Skeletal muscle cell (primary cell): Measurements from ENCODE around the gene CETN2.

Experiments
- DNase-seq: peaks from one replicate; pipeline ENCODE4 v3.0.0-alpha.2; 2010; ENCODE audit warnings: low read depth
- H3K4me3 ChIP-seq: 2 replicates; pipeline ENCODE4 v1.5.1; 2011; ENCODE audit warnings: low read depth, mild to moderate bottlenecking, control low read depth, low read length, moderate library complexity

The CETN2 gene

DNA sequence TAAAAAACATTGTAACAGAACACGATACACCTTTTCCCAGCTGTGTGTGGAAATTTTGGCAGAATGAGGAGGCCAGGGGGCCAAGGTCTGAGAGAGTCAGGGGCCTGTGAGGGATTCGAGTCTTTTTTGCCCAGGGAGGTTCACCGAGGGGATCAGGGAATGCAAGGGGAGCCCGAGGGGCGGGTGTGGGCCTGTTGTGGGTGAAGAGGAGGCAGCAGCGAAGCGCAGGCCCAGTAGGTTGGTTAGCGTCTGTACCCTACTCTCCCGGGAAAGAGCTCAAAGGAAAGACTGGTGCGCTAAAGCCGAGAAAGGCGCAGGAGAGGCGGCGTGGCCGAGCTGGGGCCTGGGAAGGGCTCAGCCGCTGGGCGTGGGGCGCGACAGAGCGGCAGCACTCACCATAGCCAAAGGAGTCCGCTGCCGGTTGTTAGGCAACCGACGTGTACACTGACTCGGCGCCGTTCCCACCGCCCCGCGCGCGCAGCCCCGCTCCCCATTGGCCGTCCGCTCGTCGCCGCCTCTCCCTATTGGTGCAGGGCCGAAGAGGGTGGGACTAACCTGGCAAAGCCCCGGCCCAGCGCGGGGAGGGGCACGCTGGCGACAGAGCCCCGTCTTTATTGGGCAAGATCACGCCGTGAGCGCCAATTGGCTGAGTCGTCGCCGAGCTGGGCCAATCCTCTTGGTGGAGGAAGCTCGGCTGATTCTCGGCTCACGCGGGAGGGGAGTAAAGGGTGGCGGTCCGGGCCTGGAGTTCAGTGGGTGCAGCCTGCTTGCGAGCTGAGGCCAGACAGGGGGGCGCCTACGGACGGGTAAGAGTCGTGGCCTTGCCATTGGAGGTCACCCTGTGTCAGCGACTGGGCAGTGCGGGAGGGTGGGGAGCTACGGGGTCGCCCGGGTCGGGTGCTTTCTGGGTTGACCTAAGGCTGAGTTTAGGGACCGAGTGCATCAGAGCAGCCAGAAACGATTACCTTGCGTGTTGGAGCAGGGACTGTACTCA is at the start of gene CETN2, which contains the start of gene NSDHL:
Gene CETN2, minus strand, starts transcription at position 446 of the 994 bp plus-strand sequence. Its CDS starts 47 bp downstream, at position 399.
Gene NSDHL, plus strand, starts transcription at position 752 of the 994 bp plus-strand sequence. CDS start 15,262 bp downstream, outside the sequence.
- DNase-seq: peak; percentile 87
- peak within 1 kb of the TSS; percentile 73 for H3K4me3 ChIP-seq

DNA sequence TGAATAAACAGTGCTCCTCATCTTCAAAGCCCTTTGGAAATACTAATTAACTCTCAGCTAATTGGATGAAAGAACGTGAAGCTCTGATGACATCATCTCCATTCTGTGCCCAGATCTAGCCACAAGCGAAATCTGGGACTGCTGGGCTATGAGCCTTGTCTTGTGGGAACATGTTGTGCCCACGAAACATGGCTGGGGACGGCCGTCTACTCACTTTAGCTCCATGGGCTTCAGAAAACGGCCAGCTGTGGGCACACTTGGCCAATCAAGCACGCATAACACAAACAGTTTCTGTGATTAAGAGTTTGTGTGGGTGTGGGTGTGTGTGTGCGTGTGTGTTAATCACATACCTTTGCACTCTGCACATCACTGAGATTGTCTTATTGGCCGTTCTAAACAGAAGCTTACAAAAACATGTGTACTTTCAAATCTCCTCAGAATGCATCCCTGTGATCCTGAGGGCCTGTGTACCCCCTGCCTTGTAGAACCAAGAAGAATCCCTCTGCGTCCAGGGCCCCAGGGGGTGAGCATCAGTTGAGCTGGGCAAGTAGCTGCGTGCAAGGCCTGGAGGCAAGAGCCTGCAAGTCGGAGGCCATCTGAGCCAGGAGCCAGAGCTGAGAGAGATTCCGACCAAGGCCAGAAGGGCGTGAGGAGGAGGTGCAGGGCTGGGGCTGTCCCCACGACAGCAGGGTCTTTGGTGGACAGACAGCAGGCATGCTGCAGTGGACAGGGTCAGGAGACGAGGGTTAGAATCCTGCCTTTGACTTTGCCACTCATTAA is 48.6 kb upstream of the CETN2 start:
- no peak for DNase-seq
- H3K4me3 ChIP-seq: no peak overlapping the region

- DNase-seq: no peak
- no peak overlapping the region for H3K4me3 ChIP-seq
Observed at GRCh38 chrX:152876931-152877840, 46.6 kb upstream of the CETN2 start.

DNA sequence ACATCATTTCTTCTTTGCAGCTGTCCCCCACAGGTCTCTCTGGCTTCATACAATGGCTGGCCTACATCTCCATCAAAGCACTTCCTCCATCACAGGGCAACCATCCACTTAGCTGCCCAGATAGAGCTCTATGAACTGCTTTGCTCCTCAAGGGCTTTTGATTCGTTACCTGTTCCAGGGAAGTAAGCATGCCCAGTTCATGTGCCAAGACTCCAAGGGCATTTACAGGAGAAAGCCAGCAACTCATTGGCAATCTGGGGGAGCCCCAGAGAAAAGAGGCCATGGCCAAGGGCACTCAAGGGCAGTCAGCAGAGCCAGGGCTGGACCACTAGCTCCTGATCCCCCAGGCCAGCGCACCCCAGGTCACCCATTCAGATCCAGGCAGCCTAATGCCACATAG is 42.8 kb upstream of the CETN2 start:
- DNase-seq: no peak
- H3K4me3 ChIP-seq: no peak overlapping the region

- H3K4me3 ChIP-seq: no peak overlapping the region
- no peak for DNase-seq
Observed at GRCh38 chrX:152872522-152872921, 42.0 kb upstream of the CETN2 start.

DNA sequence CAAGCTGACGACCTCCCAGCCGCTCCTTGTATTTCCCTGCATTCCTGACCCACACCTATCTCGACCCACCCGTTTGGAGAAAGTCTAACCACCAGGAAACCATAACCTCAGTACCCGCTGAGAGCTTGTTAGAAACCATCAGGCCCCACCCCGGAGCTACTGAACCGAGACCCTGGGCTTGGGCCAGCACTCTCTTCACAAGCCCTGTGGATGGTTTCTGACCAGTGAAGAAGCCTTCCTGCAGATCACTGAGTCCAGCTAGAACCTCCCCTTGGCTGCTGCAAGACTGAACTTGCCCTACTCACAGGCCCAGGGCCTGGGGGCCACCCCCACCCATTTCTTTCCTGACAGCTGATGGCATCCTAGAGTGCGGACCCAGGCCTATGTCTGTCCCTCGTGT is 40.7 kb upstream of the CETN2 start:
- H3K4me3 ChIP-seq: no peak overlapping the region
- no peak for DNase-seq

DNA sequence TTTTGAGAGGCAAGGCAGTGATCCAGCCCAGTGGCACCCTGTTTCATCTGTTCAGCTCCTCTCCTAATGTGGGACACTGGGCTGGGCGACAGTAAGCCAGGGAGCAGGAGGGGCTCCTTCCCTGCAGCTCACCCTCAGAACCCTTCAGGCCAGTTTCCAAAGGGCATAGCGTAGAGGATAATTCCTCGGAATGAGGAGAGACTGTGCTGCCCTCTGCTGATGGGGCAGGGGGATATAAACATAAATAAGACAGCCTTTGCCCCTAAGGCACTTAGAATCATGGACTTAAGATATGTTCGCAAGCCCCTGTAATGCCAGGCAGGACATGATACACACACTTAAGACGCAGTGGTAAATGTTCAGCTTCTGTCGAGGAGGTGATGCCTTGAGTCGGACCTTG is 39.4 kb upstream of the CETN2 start:
- H3K4me3 ChIP-seq: no peak overlapping the region
- no peak for DNase-seq

GRCh38 chrX:152866386-152866785 is 35.8 kb upstream of the CETN2 start:
- H3K4me3 ChIP-seq: no peak overlapping the region
- DNase-seq: no peak

DNA sequence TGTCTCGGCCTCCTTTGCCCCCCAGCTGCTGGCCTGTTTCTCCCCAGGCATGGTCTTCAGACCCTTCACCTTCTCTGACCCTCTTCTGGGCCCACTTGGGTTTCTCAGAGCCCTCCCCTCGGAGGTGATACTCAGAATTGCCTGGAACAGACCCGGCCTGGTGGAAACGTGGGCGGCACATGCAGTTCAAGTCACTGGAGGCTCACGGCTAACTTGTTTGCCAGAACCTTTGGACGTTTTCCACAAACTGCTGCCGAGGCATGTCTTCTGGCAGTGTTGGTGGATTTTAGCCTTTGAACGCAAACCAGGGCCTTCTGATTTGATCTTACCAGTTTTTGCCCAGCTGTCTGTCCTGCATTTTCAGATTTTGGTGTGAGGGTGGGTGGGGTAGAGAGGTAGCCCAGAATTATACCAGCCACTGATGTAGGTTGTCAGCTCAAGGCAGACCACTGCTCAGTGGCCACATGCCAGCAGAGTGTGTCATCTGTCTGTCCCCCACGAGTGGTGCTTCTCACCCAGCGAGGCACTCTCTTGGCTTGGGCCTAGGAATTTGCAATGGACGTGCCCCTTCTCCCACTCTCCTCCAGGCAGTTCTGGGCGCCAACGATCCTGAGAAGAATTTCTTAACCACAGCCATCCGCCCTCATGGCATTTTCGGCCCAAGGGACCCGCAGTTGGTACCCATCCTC is 34.8 kb upstream of the CETN2 start:
- DNase-seq: no peak
- no peak overlapping the region for H3K4me3 ChIP-seq

GRCh38 chrX:152861826-152862225 is 31.3 kb upstream of the CETN2 start:
- DNase-seq: no peak
- H3K4me3 ChIP-seq: no peak overlapping the region

DNA sequence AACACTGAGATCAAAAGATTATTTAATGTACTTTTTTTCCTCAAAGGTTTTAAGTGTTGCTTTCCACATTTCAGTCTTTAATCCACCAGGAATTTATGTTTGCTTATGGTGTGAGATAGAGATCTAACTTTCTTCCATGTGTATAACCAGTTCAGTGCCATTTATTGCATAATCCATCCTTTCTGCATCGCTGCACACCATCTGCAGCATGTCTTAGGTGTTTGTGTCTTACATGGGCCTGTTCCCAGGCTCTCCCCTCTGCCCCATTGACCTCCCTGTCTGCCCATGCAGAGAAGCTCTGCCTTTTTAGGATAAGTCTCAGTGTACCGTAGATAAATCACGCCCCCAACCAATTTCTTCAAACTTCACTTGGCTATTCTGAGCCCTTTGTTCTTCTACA is 30.6 kb upstream of the CETN2 start:
- DNase-seq: no peak
- H3K4me3 ChIP-seq: no peak overlapping the region

DNA sequence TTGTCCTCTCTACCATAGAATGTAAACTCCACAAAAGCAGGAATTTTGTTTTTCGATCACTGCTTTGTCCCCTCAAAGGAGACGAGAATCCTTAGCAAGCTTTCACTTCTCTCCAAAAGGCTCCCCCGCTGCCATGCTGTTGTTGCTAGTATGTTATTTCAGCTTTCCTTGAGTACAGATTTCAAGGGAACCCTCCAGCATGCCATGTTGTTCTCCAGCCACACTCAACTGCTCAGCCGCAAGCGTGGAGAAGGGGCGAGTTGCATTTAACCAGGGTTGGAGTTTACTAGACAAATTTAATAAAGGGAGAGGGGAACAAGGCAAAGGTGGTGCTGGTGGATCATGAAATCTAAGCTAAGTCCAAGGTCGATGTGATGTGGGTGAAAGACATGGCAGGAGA is 23.4 kb upstream of the CETN2 start:
- DNase-seq: no peak
- no peak overlapping the region for H3K4me3 ChIP-seq

GRCh38 chrX:152850465-152850864 is 19.9 kb upstream of the CETN2 start:
- DNase-seq: no peak
- no peak overlapping the region for H3K4me3 ChIP-seq

DNA sequence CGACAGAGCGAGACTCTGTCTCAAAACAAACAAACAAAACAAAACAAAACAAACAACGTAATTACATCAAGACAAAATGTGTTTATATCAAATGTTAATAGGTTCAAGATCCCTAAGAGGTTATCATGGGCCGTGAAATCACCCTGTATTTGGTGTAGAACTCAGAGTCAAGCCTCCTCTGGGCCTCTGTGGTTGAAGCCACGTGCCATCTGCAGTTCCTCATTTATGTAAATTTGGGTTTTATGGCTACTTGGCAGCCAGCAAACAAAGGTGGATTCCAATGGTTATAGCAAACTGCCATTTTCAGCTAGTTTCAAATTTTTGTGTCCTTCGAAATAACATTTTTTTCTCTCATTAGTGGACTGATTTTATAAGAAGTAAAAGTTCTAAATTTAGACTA is 16.7 kb upstream of the CETN2 start:
- no peak overlapping the region for H3K4me3 ChIP-seq
- no peak for DNase-seq

DNA sequence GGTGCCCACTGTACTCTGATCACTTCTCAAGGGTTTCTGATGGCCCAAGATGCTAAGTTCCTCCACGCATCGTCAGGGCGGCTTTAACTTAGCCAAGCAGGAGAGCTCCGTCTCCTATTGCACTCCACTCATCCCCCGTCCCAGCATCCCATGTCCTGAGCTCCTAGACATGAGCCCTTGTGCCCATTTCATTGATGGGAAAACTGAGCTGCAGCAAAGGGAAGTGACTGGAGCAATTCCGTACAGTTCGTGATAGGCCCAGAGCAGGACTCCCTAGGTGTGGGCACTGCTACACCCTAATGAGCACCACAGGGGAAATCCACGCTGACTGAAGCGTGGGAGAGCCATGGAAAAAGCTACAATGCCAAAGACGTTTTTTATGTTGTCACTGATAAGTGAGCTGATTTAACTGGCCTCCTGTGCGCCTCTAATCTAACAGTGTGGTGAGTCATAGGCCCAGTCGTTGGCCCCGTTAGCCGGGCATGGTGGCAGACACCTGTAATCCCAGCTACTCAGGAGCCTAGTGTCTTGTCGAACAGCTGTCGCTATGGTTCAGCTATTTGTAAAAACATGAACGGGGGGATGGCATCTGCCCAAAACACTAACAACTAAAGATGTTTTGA is 15.2 kb upstream of the CETN2 start:
- no peak overlapping the region for H3K4me3 ChIP-seq
- DNase-seq: no peak

- H3K4me3 ChIP-seq: no peak overlapping the region
- no peak for DNase-seq
Observed at GRCh38 chrX:152844256-152844655, 13.7 kb upstream of the CETN2 start.

DNA sequence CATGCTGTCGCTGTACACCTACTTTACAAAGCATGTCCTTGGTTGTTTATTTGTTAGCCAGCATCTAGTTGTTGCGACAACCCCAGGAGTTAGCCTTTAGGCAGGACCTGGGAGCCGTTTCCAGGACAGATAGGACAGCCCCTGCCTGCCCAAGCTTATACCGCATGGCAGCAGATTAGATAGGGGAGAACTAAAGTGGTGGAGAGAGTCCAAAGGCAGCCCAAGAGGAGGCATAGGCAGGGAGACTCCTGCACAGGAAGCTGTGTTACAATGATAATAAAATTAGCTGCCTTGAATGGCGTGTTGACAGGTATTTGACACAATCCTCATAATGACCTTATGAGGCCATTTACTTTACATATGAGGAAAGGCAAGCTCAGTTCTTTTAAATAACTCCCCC is 13.3 kb upstream of the CETN2 start:
- no peak for DNase-seq

DNA sequence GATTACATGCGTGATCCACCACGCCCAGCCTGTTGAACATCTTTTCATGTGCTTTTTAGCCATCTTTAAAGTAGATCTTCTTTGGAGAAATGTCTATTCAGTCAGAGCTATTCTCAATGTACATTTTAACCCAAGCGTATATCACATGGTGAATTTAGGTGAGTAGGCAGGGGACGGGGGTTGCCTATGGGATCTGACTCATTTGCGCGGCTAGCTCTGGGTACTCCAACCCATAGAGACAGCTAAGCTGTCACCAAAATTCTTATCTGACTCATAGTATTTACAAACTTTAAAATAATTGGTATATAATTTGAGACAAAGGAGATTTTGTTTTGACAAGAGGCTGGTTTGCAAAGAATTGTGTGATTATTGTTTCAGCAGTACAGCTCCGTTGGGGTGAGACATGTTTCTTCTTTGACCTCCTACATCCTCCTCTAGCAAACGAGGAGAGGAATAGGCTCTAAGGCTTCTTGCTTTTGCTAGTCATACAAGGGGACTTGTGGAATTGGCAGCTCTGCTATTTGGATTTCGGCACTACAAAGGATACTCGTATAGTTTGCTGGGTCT is 12.3 kb upstream of the CETN2 start:
- DNase-seq: no peak
- H3K4me3 ChIP-seq: no peak overlapping the region

More for the DNA sequence above, 13.3 kb upstream of the CETN2 start:
- no peak overlapping the region for H3K4me3 ChIP-seq
